CD4-positive, alpha-beta T cell treated with Interferon gamma for 1 hour (primary cell): ENCODE results near the gene DPT.
"Not testable (repeated sequence)": the region's sequence is repeated elsewhere in the genome, so short reads cannot be mapped to it uniquely, and the experiment has no call there.

ENCODE experiments used
- DNase-seq: peaks from one replicate; pipeline ENCODE4 v3.0.0-alpha.2; 2020

Gene DPT

DNA sequence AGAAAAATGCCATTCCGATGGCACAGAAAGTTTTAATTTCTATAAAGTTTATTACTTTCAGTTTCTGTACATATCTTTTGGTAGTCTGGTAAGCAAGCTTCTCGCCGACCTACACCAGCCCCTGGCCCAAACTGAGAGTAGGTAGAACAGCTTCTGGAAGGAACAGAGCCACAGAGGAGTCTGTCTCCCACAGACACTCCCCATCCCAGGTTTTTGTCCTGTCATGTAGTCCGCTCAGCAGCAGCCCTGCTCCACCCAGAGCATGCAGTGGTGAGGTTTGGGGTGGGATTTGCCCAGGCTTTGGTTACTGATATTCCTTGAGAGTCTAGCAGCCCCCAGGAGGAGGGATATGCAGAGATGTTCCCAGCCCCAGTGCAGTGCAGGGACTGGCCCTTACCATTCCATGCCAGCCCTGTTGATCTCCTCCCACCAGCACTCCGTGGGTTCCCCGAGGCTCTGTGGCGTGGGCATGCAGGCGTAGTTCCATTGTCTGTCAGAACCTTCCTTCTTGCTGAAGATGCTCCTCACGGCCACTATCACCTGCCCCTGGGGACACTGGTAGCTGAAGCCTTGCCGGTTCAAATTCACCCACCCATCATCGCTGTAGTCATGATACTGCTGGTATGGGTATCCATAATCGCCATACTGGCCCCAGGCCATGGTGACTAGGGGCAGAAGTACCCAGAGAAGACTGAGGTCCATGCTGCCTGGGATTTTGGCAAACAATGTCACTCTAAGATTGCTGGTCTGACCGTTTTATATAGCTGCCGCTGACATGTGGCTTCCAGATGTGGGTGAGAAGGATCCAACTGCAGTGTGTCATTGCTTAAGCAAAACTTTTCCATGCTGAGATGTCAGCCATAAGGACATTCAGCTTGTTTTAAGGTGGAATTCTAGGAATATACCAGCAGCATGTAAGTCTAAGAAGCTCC is at the start of gene DPT:
TSS of gene DPT (minus strand) at position 734 of the 932 bp plus-strand sequence. CDS start at position 702, 32 bp downstream.
- no peak for DNase-seq

DNA sequence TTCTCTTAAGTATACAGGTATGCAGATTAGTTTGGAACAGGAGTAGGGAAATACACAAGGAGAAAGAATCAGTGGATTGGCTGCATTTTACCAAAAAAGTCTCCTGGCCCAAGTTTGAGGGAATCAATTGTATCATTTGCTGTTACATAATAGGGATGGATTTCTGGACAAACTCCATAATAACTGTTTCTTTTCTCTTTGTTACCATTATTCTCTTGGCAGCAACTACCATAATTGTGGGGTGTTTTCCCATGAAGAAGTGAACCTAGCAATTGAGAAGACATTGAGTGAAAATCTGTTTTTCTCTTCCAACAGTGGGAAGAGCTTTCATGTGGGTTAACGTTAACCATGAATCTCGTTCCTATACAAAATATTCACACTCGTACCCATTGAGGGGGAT is 46.4 kb upstream of the DPT start:
- DNase-seq, result no peak

DNA sequence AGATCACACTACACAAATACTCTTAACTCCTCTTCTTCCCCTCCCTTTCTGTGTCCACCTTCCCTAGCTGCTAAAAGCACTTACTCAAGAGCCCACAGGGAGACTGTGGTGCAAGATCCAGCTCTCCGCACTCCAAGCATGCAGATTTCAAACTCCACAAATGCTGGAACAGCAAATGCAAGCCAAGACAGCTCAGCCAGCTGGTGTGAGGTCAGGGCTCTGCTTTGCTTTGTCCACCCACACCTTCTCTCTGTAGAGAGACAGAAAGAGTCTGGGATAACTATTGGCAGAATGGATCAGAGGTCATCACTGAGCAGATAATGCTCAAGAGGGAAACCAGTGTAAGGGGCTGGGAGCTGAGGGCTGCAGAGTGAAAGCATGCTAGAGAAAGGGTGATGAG is 45.2 kb upstream of the DPT start:
- no peak for DNase-seq

DNA sequence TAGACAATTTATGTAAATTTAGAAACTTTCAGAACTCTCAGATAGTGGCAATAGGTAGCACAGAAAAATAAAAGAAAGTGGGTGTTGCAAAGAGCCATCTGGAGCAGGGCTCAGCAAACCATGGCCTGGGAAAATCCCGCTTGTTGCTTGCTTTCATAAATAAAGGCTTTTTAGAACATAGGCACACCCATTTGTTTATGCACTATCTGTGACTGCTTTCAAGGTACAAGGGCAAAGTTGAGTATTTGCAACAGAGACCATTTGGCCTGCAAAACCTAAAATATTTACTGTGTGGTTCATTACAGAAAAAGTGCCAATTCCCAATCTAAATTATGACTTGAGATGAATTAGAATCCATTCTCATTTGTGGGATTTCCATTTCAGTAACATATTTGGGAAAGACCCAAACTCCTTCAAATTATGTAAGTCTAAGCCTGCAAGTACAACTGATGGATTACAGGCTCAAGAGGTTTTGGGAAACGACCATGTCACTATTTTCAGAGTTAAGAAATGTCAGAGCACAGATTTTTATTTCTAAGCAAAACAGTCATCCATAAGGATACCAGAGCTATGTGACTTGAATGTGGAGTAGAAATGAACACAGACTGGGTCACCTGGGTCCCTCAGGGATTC is 43.5 kb upstream of the DPT start:
- DNase-seq, result no peak

DNA sequence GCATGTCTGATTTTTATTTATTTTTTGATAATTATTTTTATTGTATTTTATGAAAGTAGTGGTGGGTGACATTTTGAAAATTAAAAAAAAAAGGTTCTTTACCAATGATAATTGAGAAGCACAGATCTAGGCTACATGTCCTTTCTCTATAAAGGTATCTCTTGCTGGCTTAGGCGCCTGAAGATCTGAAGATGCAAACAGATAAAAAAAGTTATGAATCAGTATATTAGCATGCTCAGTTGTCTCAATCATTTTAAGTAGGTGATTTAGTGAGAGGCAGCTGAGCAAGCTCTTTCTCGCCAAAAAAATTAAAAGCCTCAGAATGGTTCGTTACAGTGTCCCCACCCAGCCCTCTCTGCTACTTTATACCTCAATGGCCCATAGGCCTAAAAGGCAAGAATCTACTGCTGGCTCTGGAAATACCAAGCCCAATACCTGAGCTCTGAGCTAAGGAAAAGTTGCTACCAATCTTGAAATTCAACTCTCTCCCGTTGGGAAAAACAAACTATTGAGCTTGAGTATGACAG is 42.2 kb upstream of the DPT start:
- no peak for DNase-seq

DNA sequence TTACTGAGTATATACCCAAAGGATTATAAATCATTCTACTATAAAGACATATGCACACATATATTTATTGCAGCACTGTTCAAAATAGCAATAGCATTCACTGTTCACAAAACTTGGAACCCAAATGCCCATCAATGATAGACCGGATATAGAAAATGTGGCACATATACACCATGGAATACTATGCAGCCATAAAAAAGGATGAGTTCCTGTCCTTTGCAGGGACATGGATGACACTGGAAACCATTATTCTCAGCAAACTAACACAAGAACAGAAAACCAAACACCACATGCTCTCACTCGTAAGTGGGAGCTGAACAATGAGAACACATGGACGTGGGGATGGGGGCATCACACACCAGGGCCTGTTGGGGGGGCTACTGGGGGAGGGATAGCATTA is 40.9 kb upstream of the DPT start:
- not testable (repeated sequence) for DNase-seq

DNA sequence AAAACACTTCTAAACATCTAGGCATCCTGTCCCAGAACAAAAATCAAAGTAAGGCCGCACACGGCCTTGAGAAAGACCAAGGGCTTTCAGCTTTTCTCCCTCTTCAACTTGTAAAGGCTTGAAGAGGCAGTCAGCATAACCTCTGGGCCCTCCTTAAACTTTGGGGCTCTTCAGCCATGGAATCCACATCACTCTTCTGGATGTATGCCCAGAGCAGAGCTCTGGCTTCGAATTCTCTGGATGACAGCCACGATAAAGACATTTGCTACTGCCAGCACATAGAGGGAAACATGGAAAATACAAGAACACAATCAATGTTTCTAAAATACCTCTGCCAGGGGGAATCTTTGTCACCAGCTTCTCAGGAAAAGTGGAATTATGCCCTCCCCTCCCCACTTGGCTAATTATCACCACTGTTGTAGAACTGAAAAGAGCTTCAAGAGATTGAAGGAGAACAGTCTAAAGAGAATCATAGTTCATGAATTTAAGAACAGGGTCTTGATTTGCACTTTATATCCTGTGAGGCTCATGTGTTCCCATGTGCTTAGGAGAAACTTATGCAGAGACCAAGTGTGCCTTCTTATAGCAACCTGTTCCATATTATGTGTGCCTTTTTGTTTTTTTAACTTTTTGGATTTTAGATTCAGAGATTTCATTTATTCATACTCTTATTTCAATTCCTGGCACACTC is 39.0 kb upstream of the DPT start:
- no peak for DNase-seq

DNA sequence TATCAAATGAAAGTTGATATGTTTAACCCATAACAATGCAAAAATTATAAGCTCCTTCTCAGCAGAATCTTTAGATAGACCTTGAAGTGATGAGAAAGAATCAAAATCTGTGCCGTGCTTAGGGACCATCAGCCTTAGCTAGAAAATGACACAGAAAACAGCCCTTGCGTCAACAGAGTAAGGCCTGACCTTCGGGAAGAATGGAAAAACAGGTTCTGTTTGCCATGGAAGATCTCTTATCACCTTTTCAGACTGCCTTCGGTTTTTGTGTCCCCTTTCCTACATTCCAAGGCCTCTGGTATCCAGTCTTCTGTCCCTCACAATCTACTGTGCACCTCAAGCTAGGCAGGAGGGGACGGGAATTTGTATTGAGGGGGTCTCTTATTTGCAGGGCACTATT is 37.6 kb upstream of the DPT start:
- DNase-seq, result no peak

DNA sequence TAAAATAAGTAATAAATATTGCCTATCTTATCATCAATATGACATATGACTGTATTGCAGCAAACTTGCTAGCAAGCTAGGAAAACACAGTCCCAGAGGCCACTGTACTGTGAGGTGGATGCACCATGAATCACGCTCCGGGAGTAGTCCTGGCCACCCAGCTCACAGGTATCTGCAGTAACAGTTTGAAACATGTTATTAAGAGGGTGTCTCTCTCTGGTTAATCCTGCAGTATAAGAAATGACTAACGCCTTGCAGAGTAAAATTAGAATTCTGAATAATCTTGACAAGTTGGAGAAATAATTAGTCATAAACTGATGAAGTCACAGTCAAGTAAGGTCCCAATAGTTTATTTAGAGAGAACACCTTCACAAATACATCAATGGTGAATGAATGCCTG is 34.0 kb upstream of the DPT start:
- DNase-seq, result no peak

DNA sequence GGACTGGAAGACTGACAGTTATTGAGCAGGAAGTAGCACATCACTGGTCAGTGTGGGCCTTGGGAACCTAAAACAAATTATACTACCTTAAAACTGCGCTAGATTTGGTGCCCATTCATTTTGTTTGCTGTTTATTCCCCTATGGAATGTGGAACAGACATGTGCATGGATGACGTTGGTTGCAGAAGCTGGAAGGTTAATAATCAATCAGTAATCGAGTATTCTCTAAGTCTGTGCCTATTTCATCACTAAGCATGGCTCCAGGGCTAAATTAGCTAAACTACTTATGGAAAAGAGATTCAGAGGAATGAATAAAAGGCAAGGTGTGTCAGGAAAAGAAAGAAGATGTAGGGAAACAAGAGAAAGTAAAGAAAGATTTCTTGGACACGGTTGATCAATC is 33.5 kb upstream of the DPT start:
- no peak for DNase-seq

DNA sequence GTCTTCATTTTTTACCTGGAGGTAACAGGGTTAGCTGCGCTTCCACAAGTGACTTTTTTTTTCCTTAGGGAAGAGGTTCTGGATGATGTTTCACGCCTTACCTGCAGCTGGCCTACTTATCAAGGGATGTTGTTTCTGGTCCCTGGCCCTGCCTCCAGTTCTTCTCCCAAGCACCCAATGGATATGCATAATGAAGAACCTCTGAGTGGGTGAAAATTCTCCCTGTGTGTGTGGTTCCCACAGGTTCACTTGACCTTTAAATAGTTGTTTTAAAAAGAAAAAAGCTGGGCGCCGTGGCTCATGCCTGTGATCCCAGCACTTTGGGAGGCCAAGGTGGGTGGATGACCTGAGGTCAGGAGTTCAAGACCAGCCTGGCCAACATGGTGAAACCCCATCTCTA is 31.8 kb upstream of the DPT start:
- DNase-seq, result no peak

DNA sequence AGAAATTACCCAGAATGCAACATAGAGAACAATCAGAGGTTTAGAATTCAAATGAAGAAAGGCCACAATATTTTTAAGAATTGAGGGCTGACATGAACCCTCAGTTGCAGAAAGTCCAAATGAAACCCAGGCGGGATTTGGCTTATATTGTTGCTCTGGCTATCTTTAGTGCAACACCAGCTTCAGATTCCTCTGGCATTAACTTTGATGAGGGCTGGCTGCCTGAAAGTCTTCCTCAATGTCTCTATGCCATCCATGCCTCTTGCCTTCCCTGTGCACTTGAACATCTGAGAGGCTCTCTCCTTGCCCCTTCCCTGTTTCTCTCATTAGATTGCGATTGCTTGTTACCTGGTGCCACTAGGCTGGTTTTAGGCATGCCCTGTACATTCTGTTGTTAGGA is 31.2 kb upstream of the DPT start:
- DNase-seq, result no peak

DNA sequence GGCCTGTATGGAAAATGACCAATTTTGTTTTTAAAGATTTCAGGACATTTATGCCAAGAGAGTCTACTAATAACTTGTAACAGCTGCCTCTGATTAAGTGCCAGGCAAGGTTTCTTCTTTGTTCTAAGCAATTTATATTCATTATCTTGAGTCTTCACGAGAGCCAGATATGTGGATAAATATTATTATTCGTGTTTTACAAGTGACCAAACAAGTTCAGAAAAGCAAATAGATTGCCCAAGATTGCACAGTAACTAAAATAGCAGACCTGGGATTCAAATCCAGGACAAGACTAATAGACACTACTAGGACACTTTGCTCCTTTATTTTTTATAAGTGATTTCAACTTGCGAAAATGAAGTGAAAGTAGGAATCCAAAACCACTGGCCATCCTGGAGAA is 30.1 kb upstream of the DPT start:
- DNase-seq, result no peak

DNA sequence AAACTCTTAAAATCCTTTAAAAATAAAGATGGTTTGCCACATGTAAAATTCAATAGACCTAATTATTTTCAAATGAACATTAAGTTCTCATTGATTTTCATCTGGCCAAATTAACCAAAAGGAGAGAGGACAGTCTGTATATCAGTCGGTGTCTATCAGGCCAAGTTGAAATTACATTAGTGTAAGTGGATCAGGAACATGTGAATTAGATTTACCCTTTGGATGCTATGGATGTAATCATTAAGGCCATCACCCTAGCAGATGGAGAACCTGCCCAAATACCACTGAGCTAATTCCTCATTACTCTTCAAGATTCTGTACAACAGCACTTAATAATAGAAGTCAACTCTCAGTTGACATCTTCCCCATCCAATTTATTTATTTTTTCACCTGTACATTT is 29.5 kb upstream of the DPT start:
- no peak for DNase-seq

DNA sequence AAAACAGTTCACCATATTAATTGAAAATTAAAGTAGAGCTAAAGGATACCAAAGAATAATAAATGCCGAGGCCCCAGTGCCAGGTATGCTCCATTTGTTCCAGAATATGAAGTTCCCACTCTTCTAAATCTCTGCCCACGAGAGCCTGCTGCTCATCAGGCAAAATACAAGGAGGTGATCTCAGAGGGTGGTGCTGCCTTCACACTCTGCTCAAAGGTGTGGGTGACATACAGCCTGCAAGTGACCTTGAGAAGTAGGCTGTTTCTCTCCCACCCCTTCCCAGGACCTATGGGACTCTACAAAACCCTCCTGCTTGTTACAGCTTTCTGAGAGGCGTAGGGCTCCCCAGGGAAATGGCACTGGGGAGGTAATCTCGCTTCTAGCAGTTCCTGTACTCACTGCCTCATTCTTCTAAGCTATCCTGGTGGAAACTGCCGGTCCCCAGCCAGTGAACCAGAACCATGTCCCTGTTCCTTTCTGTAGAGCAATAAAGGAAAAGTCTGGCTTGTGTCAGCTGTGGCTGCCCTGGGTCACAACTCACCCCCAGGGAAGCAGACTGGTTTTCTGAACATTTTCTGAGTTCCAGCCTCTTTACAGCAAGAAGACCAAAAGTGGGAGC is 26.9 kb upstream of the DPT start:
- no peak for DNase-seq

DNA sequence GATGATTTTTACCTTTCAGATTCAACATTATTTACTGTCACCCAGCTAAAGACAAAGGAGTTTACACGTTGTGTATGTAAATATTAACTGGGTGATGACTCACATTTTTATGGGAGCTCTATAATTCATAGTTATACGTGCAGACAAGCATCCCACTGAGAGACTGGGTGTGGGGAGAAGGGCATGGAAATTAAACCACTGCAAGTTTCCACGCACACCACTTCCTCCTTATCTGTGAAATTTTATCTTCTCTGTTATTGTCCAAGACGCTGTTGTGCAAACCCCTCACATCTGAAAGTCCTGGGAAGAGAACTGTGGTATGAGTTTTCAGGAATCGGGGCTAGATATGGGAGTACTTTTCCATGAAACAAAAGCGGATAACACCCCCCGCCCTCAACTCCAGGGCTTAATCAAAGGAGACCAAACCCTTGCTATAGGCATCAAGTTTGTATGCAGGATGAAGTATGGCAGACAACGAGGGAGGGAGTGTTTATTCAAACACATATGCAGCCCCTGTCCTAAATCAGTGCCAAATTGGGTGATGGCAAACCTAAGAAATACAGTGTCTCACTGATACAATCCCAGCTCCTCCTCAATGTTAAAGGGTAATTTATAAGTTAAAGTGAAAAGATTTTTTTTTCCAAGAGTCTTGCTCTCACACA is 23.3 kb upstream of the DPT start:
- no peak for DNase-seq

DNA sequence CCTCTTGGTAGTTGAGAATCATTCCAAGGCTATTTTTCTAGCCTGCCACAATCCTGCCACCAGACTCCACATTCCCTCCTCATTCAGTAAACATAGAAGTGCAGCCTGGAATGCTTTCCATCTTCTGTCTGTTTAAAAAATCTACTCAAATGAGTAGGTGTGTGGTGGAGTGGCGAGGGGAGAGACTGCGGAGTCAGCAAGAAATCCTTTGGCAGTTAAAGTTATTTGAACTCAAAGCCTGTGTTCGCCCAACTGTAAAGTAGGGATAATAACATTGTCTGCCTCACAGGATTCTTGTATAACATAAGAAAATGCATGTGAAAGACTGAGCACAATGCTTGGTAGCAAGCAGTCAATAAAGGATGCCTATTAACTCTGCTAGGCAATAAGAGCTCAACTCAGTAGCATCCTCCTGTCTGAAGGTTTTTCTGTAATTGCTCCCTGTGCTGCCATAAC is 22.2 kb upstream of the DPT start:
- no peak for DNase-seq

DNA sequence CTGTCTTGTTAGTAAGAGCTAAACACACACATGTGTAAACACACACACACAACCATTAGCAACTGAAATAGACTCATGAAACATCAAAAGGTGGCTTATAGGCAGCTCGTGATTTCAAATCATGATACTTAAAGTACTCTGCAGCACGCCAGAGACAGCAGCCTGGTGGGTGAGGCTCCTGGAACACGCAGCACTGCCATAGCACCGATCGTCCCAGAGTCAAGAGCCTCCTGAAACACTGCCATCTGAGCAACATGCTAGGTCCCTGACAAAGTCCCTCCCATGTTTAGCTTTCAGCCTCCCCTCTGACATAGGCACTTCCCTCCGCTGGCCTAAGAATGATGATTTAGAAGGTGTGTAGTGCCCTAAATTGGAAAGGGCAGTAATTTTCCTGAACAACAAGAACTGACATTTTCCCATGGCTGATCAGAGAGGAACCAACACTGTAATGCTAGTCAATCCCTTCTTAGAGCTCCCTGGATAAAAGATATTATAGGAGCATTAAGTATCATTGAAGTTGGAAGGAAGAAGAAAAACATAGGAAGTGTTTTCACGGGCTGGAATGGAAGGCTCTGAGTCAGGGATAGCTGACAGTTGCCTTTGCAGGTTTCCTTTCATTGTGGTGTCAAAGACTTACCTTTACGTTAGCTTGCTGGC is 14.1 kb upstream of the DPT start:
- no peak for DNase-seq

DNA sequence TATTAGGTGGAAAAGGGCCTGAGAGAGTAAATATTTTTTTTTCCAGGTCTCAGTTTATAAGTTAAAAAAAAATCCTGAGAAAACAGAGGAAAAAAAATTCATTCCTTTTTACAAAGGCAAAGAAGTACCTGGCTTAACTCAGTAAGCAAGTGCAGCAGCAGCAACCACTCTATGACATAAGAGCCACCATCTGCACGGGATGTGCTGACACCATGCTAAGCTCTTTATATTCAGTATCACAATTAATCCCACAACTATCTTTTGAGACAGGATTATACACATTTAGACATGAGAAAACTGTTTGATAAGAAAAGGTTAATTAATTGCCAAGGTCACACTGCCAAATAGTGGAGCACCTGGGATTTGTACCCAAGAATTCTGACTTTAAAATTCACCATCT is 13.4 kb upstream of the DPT start:
- DNase-seq, result no peak

DNA sequence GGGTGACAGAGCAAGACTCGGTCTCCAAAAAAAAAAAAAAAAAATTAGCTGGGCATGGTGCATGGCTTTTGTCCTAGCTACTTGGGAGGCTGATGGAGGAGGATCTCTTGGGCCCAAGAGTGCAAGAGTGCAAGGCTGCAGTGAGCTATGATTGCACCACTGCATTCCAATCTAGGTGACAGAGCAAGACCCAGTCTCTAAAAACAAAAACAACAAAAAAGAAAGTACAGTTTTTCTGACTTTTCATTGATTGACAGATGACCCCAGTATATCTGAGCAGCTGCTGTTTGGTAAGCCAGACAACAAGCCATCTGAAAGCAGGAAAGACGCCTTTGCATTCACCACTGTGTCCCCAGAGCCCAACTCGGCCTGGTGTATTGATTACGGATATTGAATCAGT is 10.9 kb upstream of the DPT start:
- DNase-seq, result no peak

DNA sequence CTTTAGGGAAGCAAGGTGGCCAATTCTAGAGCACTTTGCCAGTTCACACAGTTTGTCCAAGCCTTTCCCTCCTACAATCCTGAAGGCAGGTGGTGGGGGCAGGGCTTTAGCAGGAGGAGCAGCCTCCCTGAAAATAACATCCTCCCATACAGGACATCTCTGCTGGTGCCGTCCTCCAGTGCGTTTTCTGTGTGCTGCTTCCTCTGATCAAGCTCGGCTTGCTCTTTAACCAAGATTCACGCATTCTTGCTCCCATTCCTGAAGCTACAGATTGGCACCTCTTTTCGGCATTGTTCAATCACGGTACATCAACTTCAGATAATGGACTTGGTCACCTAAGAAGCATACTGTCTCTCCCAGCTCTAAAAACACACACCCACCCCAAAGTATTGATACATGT is 7.5 kb upstream of the DPT start:
- DNase-seq, result no peak

DNA sequence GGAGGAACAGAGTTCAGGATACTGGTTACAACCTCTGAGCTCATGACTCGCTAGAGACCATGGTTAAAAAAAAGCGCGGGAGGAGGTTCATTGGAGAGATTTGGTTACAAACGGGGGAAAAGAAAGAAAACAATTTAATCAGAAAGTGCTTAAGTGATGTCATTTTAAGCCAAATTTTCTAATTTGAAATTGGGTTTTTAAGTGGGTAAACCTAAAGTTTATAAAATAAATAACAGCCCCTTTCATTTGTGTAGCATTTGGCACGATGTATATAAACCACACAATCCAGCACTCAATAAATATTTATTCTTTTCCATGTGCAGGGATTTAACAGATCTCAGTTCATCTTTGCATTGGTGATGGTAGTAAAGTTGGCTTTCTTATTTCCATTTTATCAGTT is 7.0 kb upstream of the DPT start:
- no peak for DNase-seq
